Glomerular endothelial cell (primary cell): ENCODE data around the gene PRELP. TPM values are rescaled to one million over a fixed set of nuclear protein-coding genes. Genes with fewer than 3 reads are reported as not detected.
"Not testable (repeated sequence)": the region's sequence is repeated elsewhere in the genome, so short reads cannot be mapped to it uniquely, and the experiment has no call there.

Source experiments
- DNase-seq: peaks from one replicate; pipeline ENCODE4 v3.0.0-alpha.2; 2011; ENCODE audit warnings: low read depth, low spot score; ENCODE audit errors: extremely low read depth
- total RNA-seq: library from RNA; depleted of rRNA; stranded (reverse); fragments of >200 nt; gene quantifications from 2 replicates; pipeline ENCODE4 v1.2.3, GENCODE V29; 2015

The PRELP gene
- total RNA-seq, 1 donor from 2014 or later: not detected

GRCh38 chr1:203504400-203505250 lies 29.0 kb downstream of the PRELP start:
- no peak for DNase-seq

GRCh38 chr1:203505526-203506204 lies 30.1 kb downstream of the PRELP start:
- no peak for DNase-seq

GRCh38 chr1:203506858-203507626 lies 31.4 kb downstream of the PRELP start:
- no peak for DNase-seq

GRCh38 chr1:203507759-203508158 lies 32.2 kb downstream of the PRELP start:
- DNase-seq: no peak

- DNase-seq: no peak
These were observed 33.0 kb downstream of the PRELP start for GRCh38 chr1:203508463-203509073.

- DNase-seq: no peak
These were observed 33.5 kb downstream of the PRELP start for GRCh38 chr1:203509135-203509534.

GRCh38 chr1:203511513-203511912 lies 35.9 kb downstream of the PRELP start:
- DNase-seq: peak; percentile 51

- no peak for DNase-seq
These were observed 36.3 kb downstream of the PRELP start for GRCh38 chr1:203511930-203512329.

GRCh38 chr1:203512517-203512847 lies 36.9 kb downstream of the PRELP start:
- no peak for DNase-seq

- peak; percentile 61 for DNase-seq
These were observed 37.4 kb downstream of the PRELP start for GRCh38 chr1:203512848-203513584.

GRCh38 chr1:203513585-203514031 lies 38.0 kb downstream of the PRELP start:
- no peak for DNase-seq

- DNase-seq: no peak
These were observed 40.6 kb downstream of the PRELP start for GRCh38 chr1:203516184-203516583.

GRCh38 chr1:203516906-203517305 lies 41.3 kb downstream of the PRELP start:
- no peak for DNase-seq

GRCh38 chr1:203517426-203518110 lies 42.0 kb downstream of the PRELP start:
- DNase-seq: no peak

- not testable (repeated sequence) for DNase-seq
These were observed 42.5 kb downstream of the PRELP start for GRCh38 chr1:203518139-203518538.

- no peak for DNase-seq
These were observed 42.9 kb downstream of the PRELP start for GRCh38 chr1:203518541-203518940.

GRCh38 chr1:203519053-203519840 lies 43.6 kb downstream of the PRELP start:
- no peak for DNase-seq

GRCh38 chr1:203519896-203520295 lies 44.3 kb downstream of the PRELP start:
- no peak for DNase-seq

- no peak for DNase-seq
These were observed 44.7 kb downstream of the PRELP start for GRCh38 chr1:203520315-203520714.
